Gastrocnemius medialis (tissue), 4 donors: ENCODE results near the gene INSIG1.

Experiments used
- POLR2A ChIP-seq, 2 donors: fragments of 450-650 bp; IDR thresholded peaks; one replicate each; pipeline ENCODE4 v1.6.1; 2017; ENCODE audit warnings: antibody characterized with exemption in 2 of 2, mild to moderate bottlenecking in 2 of 2, moderate library complexity in 2 of 2
- TF ChIP-seq, protein P1 (sequence below), 5 experiments: fragments of 450-650 bp in 3 of 5; fragments of 200-600 bp in 2 of 5; sonication (generic) in 2 of 5; IDR thresholded peaks in 4 of 5; conservative IDR thresholded peaks in 1 of 5; 1 replicate in 4 of 5; 2 replicates in 1 of 5; pipeline ENCODE4 v1.5.1; 2016 to 2019; ENCODE audit warnings: antibody characterized with exemption in 5 of 5, mild to moderate bottlenecking in 3 of 5, moderate library complexity in 3 of 5

DNA sequence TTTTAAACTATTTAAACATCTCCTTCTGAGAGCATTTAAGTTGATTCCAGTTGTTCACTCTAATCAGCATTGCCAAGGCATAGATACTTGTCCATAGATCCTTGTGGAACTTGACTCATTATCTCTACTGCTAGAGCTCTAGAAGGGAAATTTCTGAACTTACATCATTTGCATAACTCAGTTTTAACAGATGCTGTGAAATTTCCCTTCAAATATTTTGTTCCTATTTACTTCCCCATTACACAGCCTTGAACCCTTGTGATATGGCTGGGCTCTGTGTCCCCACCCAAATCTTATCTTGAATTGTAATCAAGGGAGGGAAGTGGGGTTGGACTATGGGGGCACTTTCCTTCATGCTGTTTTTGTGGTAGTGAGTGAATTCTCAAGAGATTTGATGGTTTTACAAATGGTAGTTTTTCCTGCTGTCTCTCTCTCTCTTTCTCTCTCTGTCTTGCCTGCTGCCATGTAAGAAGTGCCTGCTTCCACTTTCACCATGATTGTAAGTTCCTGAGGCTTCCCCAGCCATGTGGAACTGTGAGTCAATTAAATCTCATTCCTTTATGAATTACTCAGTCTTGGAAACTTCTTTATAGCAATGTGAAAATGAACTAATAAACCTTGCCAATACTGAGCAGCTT lies 25.4 kb downstream of the INSIG1 start:
- TF ChIP-seq, protein P1, sequence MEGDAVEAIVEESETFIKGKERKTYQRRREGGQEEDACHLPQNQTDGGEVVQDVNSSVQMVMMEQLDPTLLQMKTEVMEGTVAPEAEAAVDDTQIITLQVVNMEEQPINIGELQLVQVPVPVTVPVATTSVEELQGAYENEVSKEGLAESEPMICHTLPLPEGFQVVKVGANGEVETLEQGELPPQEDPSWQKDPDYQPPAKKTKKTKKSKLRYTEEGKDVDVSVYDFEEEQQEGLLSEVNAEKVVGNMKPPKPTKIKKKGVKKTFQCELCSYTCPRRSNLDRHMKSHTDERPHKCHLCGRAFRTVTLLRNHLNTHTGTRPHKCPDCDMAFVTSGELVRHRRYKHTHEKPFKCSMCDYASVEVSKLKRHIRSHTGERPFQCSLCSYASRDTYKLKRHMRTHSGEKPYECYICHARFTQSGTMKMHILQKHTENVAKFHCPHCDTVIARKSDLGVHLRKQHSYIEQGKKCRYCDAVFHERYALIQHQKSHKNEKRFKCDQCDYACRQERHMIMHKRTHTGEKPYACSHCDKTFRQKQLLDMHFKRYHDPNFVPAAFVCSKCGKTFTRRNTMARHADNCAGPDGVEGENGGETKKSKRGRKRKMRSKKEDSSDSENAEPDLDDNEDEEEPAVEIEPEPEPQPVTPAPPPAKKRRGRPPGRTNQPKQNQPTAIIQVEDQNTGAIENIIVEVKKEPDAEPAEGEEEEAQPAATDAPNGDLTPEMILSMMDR (IDR thresholded peaks at IDR 0.05 in 4 of 5, conservative IDR thresholded peaks at IDR 0.05 in 1 of 5), result no peak
- no peak for TF ChIP-seq POLR2A (IDR thresholded peaks at IDR 0.05)
